IMR-90 (cell line): ENCODE results near the gene RAB26. TPM values are rescaled to one million over a fixed set of nuclear protein-coding genes. Genes with fewer than 3 reads are reported as not detected.

ENCODE experiments used
- ATAC-seq: fragments of 200-7000 bp; cut with Tn5 transposase; 2 replicates; pipeline ENCODE4 v1.9.1; 2020; ENCODE audit warnings: low read depth, mild to moderate bottlenecking, moderate library complexity
- BruUV-seq: library from RNA; stranded (reverse); fragments of 400-500 nt; replicated peaks from 2 replicates; lab custom pipeline; 2021; lab: Mats Ljungman, UMichigan
- CTCF ChIA-PET: fragments of 300-600 bp; formaldehyde crosslinking; extraction: SDS; loops from one replicate; lab custom pipeline; 2021; ENCODE audit warnings: antibody characterized with exemption; lab: Yijun Ruan, JAX
- POLR2A ChIA-PET: fragments of 300-600 bp; sonication (Branson Sonifier 250); formaldehyde crosslinking; loops from one replicate; lab custom pipeline; 2022; ENCODE audit warnings: antibody characterized with exemption; ENCODE audit not compliant: unreplicated experiment; lab: Charles Lee
- DNase-seq: peaks from one replicate; pipeline ENCODE4 v3.0.0; 2013
- H2AFZ ChIP-seq: replicated peaks from 2 replicates; pipeline ENCODE3; 2013; ENCODE audit warnings: low read length, mild to moderate bottlenecking; ENCODE audit not compliant: poor library complexity
- H2AK5ac ChIP-seq: 2 replicates; pipeline ENCODE4 v1.6.1; 2013; ENCODE audit warnings: low read depth, low read length, inconsistent platforms
- H2AK9ac ChIP-seq: replicated peaks from 2 replicates; pipeline ENCODE3; 2013; ENCODE audit warnings: mild to moderate bottlenecking, low read depth, low read length, moderate library complexity; ENCODE audit not compliant: poor library complexity
- H2BK120ac ChIP-seq: 2 replicates; pipeline ENCODE4 v1.6.1; 2013; ENCODE audit warnings: low read depth, low read length, inconsistent platforms
- H2BK15ac ChIP-seq: 3 replicates; pipeline ENCODE4 v1.6.1; 2013; ENCODE audit warnings: low read depth, low read length, inconsistent platforms
- H2BK20ac ChIP-seq: 2 replicates; pipeline ENCODE4 v1.6.1; 2013; ENCODE audit warnings: low read depth, mild to moderate bottlenecking, inconsistent platforms, low read length, moderate library complexity
- H2BK5ac ChIP-seq: 2 replicates; pipeline ENCODE4 v1.6.1; 2013; ENCODE audit warnings: mild to moderate bottlenecking, low read depth, low read length, inconsistent platforms; ENCODE audit not compliant: poor library complexity, severe bottlenecking
- H3K14ac ChIP-seq: replicated peaks from 2 replicates; pipeline ENCODE4 v1.6.1; 2013; ENCODE audit warnings: low read depth, low read length, inconsistent platforms
- H3K18ac ChIP-seq: 2 replicates; pipeline ENCODE4 v1.6.1; 2013; ENCODE audit warnings: low read depth, low read length, control low read depth
- H3K23ac ChIP-seq: 2 replicates; pipeline ENCODE4 v1.6.1; 2013; ENCODE audit warnings: low read depth, low read length, inconsistent platforms
- H3K27ac ChIP-seq: 2 replicates; pipeline ENCODE4 v1.5.1; 2013; ENCODE audit warnings: mild to moderate bottlenecking, control low read depth, low read length; ENCODE audit not compliant: insufficient read depth
- H3K27me3 ChIP-seq: 2 replicates; pipeline ENCODE4 v1.6.1; 2013; ENCODE audit warnings: low read length; ENCODE audit not compliant: control insufficient read depth, insufficient read depth
- H3K36me3 ChIP-seq: 2 replicates; pipeline ENCODE4 v1.6.1; 2013; ENCODE audit warnings: low read length, mixed read lengths; ENCODE audit not compliant: control insufficient read depth, insufficient read depth
- H3K4ac ChIP-seq: 2 replicates; pipeline ENCODE4 v1.6.1; 2013; ENCODE audit warnings: low read depth, low read length, inconsistent platforms
- H3K4me1 ChIP-seq: 2 replicates; pipeline ENCODE4 v1.6.1; 2013; ENCODE audit warnings: low read length, mixed read lengths; ENCODE audit not compliant: control insufficient read depth, insufficient read depth
- H3K4me2 ChIP-seq: 2 replicates; pipeline ENCODE4 v1.6.1; 2013; ENCODE audit warnings: low read depth, mild to moderate bottlenecking, control low read depth, low read length, moderate library complexity
- H3K4me3 ChIP-seq: 2 replicates; pipeline ENCODE4 v1.5.1; 2013; ENCODE audit warnings: low read depth, mild to moderate bottlenecking, control low read depth, low read length, moderate library complexity; ENCODE audit not compliant: insufficient read depth
- H3K56ac ChIP-seq: 2 replicates; pipeline ENCODE4 v1.6.1; 2013; ENCODE audit warnings: low read length, inconsistent platforms; ENCODE audit not compliant: insufficient read depth; ENCODE audit errors: extremely low read depth
- H3K79me1 ChIP-seq, 2 experiments: 2 replicates each; pipeline ENCODE4 v1.6.1; 2013; ENCODE audit warnings: low read length in 2 of 2, inconsistent platforms in 1 of 2, low read depth in 1 of 2
- H3K9ac ChIP-seq: 2 replicates; pipeline ENCODE4 v1.6.1; 2013; ENCODE audit warnings: low read depth, low read length, control low read depth
- H3K9me1 ChIP-seq: 2 replicates; pipeline ENCODE4 v1.6.1; 2013; ENCODE audit warnings: low read length, inconsistent platforms; ENCODE audit not compliant: insufficient read depth
- H3K9me3 ChIP-seq: 2 replicates; pipeline ENCODE4 v1.6.1; 2013; ENCODE audit warnings: low read length; ENCODE audit not compliant: control insufficient read depth, insufficient read depth
- H4K20me1 ChIP-seq: 2 replicates; pipeline ENCODE4 v1.6.1; 2013; ENCODE audit warnings: low read length, inconsistent platforms; ENCODE audit not compliant: insufficient read depth
- H4K5ac ChIP-seq: 2 replicates; pipeline ENCODE4 v1.6.1; 2013; ENCODE audit warnings: mild to moderate bottlenecking, low read depth, low read length, control low read depth
- H4K8ac ChIP-seq, 2 experiments: 2 replicates each; pipeline ENCODE4 v1.6.1; 2013; ENCODE audit warnings: low read depth in 2 of 2, low read length in 2 of 2, control low read depth in 1 of 2, inconsistent platforms in 1 of 2
- H4K91ac ChIP-seq: 2 replicates; pipeline ENCODE4 v1.6.1; 2013; ENCODE audit warnings: low read depth, low read length, inconsistent platforms; ENCODE audit not compliant: insufficient read depth
- RFX5 ChIP-seq: IDR thresholded peaks from 2 replicates; pipeline ENCODE4 v1.8.0; 2012; ENCODE audit warnings: low read depth, mild to moderate bottlenecking, low read length, moderate library complexity
- WGBS, 2 experiments: methylation state at CpG; one replicate each; pipeline versions ENCODE4 v1.1.5 to v1.1.7; 2013; ENCODE audit warnings: missing lambda C conversion rate in 2 of 2; ENCODE audit not compliant: insufficient read length in 1 of 2; ENCODE audit errors: extremely low coverage in 2 of 2; 5-methylcytosine and 5-hydroxymethylcytosine counted together
- dilution Hi-C: fragments of 300-500 bp; cut with HindIII; formaldehyde crosslinking; loops from one replicate; pipeline ENCODE4 v1.14.3; 2018; ENCODE audit warnings: low sequenced_read_pairs; ENCODE audit not compliant: unreplicated experiment
- in situ Hi-C: fragments of 300-500 bp; cut with MboI; formaldehyde crosslinking; loops from 3 replicates; pipeline ENCODE4 v1.14.3; 2019; ENCODE audit warnings: low sequenced_read_pairs, inconsistent platforms, mixed read lengths
- intact Hi-C: fragments of 100-400 bp; cut with micrococcal nuclease; formaldehyde crosslinking; loops from 2 replicates; pipeline ENCODE4 v1.10.0; 2022
- polyA plus RNA-seq, 3 experiments: library from polyadenylated mRNA; depleted of rRNA; stranded (reverse); fragments of >200 nt; gene quantifications; 2 replicates each; pipeline ENCODE4 v1.2.3, GENCODE V29; 2012; ENCODE audit warnings: low replicate concordance in 1 of 3
- total RNA-seq: library from RNA; depleted of rRNA; stranded (reverse); fragments of >200 nt; gene quantifications from 2 replicates; pipeline ENCODE4 v1.2.3, GENCODE V29; 2012

Gene RAB26
- total and polyA plus RNA-seq, 2 of the 4 experiments (the other 2 are of a cell fraction), result 1.1 to 4.5 TPM

- Histone ChIP-seq H3K4me3 (no peak overlapping the region), H2AFZ (no peak overlapping the region), H2BK15ac (no peak overlapping the region), H3K9ac (no peak overlapping the region), H3K4me1 (no peaks in the 10 kb centered on the region), H4K5ac (no peak overlapping the region), H3K4ac (no peak overlapping the region), H4K20me1 (no peaks in the 10 kb centered on the region; the same call in 1 of the 2 replicates), H3K27me3 (peaks cover 67% of the 10 kb centered on the region), H4K8ac (no peak overlapping the region), H3K56ac (no peak overlapping the region), H2AK9ac (no peak overlapping the region), H3K9me1 (no peaks in the 10 kb centered on the region), H2BK20ac (no peak overlapping the region), H3K9me3 (no peaks in the 10 kb centered on the region), H3K23ac (peak overlapping the region; percentile 42; the same call in 1 of the 2 replicates), H3K18ac (no peak overlapping the region), H3K14ac (no peak overlapping the region), H4K91ac (no peak overlapping the region), H3K36me3 (no peaks in the 10 kb centered on the region), H2BK120ac (no peak overlapping the region), H2AK5ac (no peak overlapping the region), H3K4me2 (no peak overlapping the region), H3K79me1 (no peaks in the 10 kb centered on the region), H3K27ac (no peak overlapping the region), H2BK5ac (no peak overlapping the region)
- no TSS peak for BruUV-seq
- no CpG with 5 or more reads among the region's 4 CpGs for WGBS, 2 experiments
- dilution Hi-C loops, result no loop called here
- ATAC-seq (no peak), DNase-seq (no peak)
- ChIA-PET CTCF (no interaction called here), POLR2A (no interaction called here)
- in situ Hi-C loops, result no loop called here
- intact Hi-C loops, result no loop called here
- TF ChIP-seq RFX5, result no peak
Measured at GRCh38 chr16:2198283-2198682, 49.9 kb downstream of the RAB26 start.
